H1 (cell line): Measurements from ENCODE around the gene RNF220. TPM values are rescaled to one million over a fixed set of nuclear protein-coding genes. Genes with fewer than 3 reads are reported as not detected.

Experiments
- CTCF ChIA-PET: fragments of 300-600 bp; sonication (Branson Sonifier 250); formaldehyde crosslinking; loops from one replicate; lab custom pipeline; 2021; ENCODE audit not compliant: partially characterized antibody; lab: Charles Lee
- POLR2A ChIA-PET: fragments of 300-600 bp; sonication (Branson Sonifier 250); formaldehyde crosslinking; loops from one replicate; lab custom pipeline; 2021; ENCODE audit warnings: inconsistent platforms; ENCODE audit not compliant: partially characterized antibody; lab: Charles Lee
- DNase-seq, 2 experiments: peaks; one replicate each; pipeline versions ENCODE4 v3.0.0 to v3.0.0-alpha.2; 2010 to 2022; ENCODE audit warnings: low spot score in 2 of 2, low read depth in 1 of 2, mixed read lengths in 1 of 2
- FAIRE-seq: peaks from 2 replicates; lab custom pipeline; 2011; peaks lifted over from hg19 to GRCh38; lab: Jason Lieb, UNC
- H2AFZ ChIP-seq: 2 replicates; pipeline ENCODE4 v1.8.1; 2012; ENCODE audit warnings: low read length, inconsistent platforms
- H2AK5ac ChIP-seq: 2 replicates; pipeline ENCODE4 v1.6.1; 2013; ENCODE audit warnings: low read depth, low read length
- H2BK120ac ChIP-seq: replicated peaks from 2 replicates; pipeline ENCODE3; 2013; ENCODE audit warnings: low read depth, low read length, inconsistent platforms
- H2BK12ac ChIP-seq: 2 replicates; pipeline ENCODE4 v1.6.1; 2013; ENCODE audit warnings: low read depth, low read length
- H2BK15ac ChIP-seq: 2 replicates; pipeline ENCODE4 v1.6.1; 2013; ENCODE audit warnings: low read length
- H2BK20ac ChIP-seq: 2 replicates; pipeline ENCODE4 v1.6.1; 2013; ENCODE audit warnings: low read length
- H2BK5ac ChIP-seq: 2 replicates; pipeline ENCODE4 v1.6.1; 2013; ENCODE audit warnings: low read depth, low read length
- H3K14ac ChIP-seq: 2 replicates; pipeline ENCODE4 v1.6.1; 2013; ENCODE audit warnings: inconsistent platforms; ENCODE audit not compliant: insufficient read length
- H3K18ac ChIP-seq: 2 replicates; pipeline ENCODE4 v1.6.1; 2013; ENCODE audit warnings: low read length; ENCODE audit errors: extremely low read depth
- H3K23ac ChIP-seq: 2 replicates; pipeline ENCODE4 v1.6.1; 2013; ENCODE audit warnings: inconsistent platforms; ENCODE audit not compliant: insufficient read length
- H3K23me2 ChIP-seq: 2 replicates; pipeline ENCODE4 v1.6.1; 2013; ENCODE audit warnings: low read depth, low read length
- H3K27ac ChIP-seq: 2 replicates; pipeline ENCODE4 v1.6.1; 2011; ENCODE audit warnings: low read depth, low read length, inconsistent platforms
- H3K27me3 ChIP-seq, 4 experiments: replicated peaks in 1 of 4; 1 replicate in 1 of 4; 2 replicates in 3 of 4; pipeline versions ENCODE4 v1.6.1 to v1.8.1; 2011 to 2013; ENCODE audit warnings: low read length in 3 of 4, mild to moderate bottlenecking in 3 of 4, inconsistent platforms in 2 of 4, mixed read lengths in 2 of 4, moderate library complexity in 1 of 4; ENCODE audit not compliant: control insufficient read depth in 3 of 4, insufficient read depth in 3 of 4; ENCODE audit errors: extremely low read depth in 1 of 4
- H3K36me3 ChIP-seq, 4 experiments: 2 replicates each; pipeline versions ENCODE4 v1.6.1 to v1.8.1; 2011 to 2013; ENCODE audit warnings: mild to moderate bottlenecking in 4 of 4, low read length in 3 of 4, moderate library complexity in 2 of 4, control low read depth in 1 of 4, inconsistent platforms in 1 of 4; ENCODE audit not compliant: insufficient read depth in 4 of 4, control insufficient read depth in 2 of 4
- H3K4ac ChIP-seq: replicated peaks from 2 replicates; pipeline ENCODE3; 2013; ENCODE audit warnings: low read length, low read depth, mixed read lengths, inconsistent platforms; ENCODE audit not compliant: insufficient read length
- H3K4me1 ChIP-seq, 4 experiments: replicated peaks in 1 of 4; 1 replicate in 1 of 4; 2 replicates in 3 of 4; pipeline versions ENCODE4 v1.6.1 to v1.8.1; 2011 to 2013; ENCODE audit warnings: low read length in 3 of 4, inconsistent platforms in 2 of 4, mixed read lengths in 1 of 4; ENCODE audit not compliant: insufficient read depth in 4 of 4, control insufficient read depth in 3 of 4
- H3K4me2 ChIP-seq, 2 experiments: 2 replicates each; pipeline versions ENCODE4 v1.6.1 to v1.8.1; 2011 to 2013; ENCODE audit warnings: low read depth in 2 of 2, low read length in 2 of 2, control low read depth in 1 of 2, inconsistent platforms in 1 of 2, mild to moderate bottlenecking in 1 of 2; ENCODE audit not compliant: insufficient read depth in 1 of 2
- H3K4me3 ChIP-seq, 4 experiments: fragments of 200-600, 300-600 bp in 1 of 4; sonication (generic), shearing (Covaris generic), sonication (Bioruptor Twin) in 1 of 4; 2 replicates each; pipeline versions ENCODE4 v1.5.1 to v1.8.1; 2011 to 2016; ENCODE audit warnings: low read length in 4 of 4, low read depth in 3 of 4, control low read depth in 2 of 4, inconsistent platforms in 2 of 4, mild to moderate bottlenecking in 2 of 4, mixed read lengths in 1 of 4, moderate library complexity in 1 of 4; ENCODE audit not compliant: insufficient read depth in 2 of 4; ENCODE audit errors: extremely low read depth in 1 of 4
- H3K56ac ChIP-seq: replicated peaks from 2 replicates; pipeline ENCODE3; 2013; ENCODE audit warnings: low read depth, mild to moderate bottlenecking, mixed read lengths, low read length, inconsistent platforms; ENCODE audit not compliant: insufficient read length
- H3K79me1 ChIP-seq: 2 replicates; pipeline ENCODE4 v1.6.1; 2013; ENCODE audit warnings: low read depth, low read length, control low read depth
- H3K79me2 ChIP-seq, 2 experiments: 2 replicates each; pipeline versions ENCODE4 v1.6.1 to v1.8.1; 2012 to 2013; ENCODE audit warnings: low read length in 2 of 2, mild to moderate bottlenecking in 2 of 2, inconsistent platforms in 1 of 2; ENCODE audit not compliant: insufficient read depth in 2 of 2, control insufficient read depth in 1 of 2
- H3K9ac ChIP-seq, 4 experiments: replicated peaks in 1 of 4; 1 replicate in 1 of 4; 2 replicates in 3 of 4; pipeline versions ENCODE4 v1.6.1 to v1.8.1; 2011 to 2013; ENCODE audit warnings: low read depth in 3 of 4, low read length in 3 of 4, control low read depth in 2 of 4, mild to moderate bottlenecking in 2 of 4, moderate library complexity in 2 of 4, inconsistent platforms in 1 of 4; ENCODE audit errors: extremely low read depth in 1 of 4
- H3K9me3 ChIP-seq, 2 experiments: 2 replicates each; pipeline versions ENCODE4 v1.6.1 to v1.8.1; 2012 to 2013; ENCODE audit warnings: mild to moderate bottlenecking in 2 of 2, moderate library complexity in 2 of 2, control low read depth in 1 of 2, inconsistent platforms in 1 of 2, low read depth in 1 of 2, low read length in 1 of 2, mixed read lengths in 1 of 2; ENCODE audit not compliant: insufficient read depth in 2 of 2
- H4K20me1 ChIP-seq, 2 experiments: replicated peaks in 1 of 2; 2 replicates each; pipeline versions ENCODE3 to v1.8.1; 2011 to 2013; ENCODE audit warnings: inconsistent platforms in 2 of 2, low read length in 2 of 2, mild to moderate bottlenecking in 1 of 2; ENCODE audit not compliant: insufficient read depth in 2 of 2, control insufficient read depth in 1 of 2
- H4K5ac ChIP-seq: 2 replicates; pipeline ENCODE4 v1.6.1; 2013; ENCODE audit warnings: low read length, low read depth, mixed read lengths, inconsistent platforms; ENCODE audit not compliant: insufficient read length
- H4K8ac ChIP-seq: 2 replicates; pipeline ENCODE4 v1.8.0; 2013; ENCODE audit warnings: mild to moderate bottlenecking, moderate library complexity, low read length, inconsistent platforms; ENCODE audit not compliant: insufficient read depth; ENCODE audit errors: extremely low read depth
- H4K91ac ChIP-seq: replicated peaks from 2 replicates; pipeline ENCODE3; 2013; ENCODE audit warnings: low read length, mixed read lengths, inconsistent platforms; ENCODE audit not compliant: insufficient read length
- BACH1 ChIP-seq: IDR thresholded peaks from 2 replicates; pipeline ENCODE4 v1.6.1; 2012; ENCODE audit warnings: low read length, improper control_type of control experiment
- HDAC2 ChIP-seq, 2 experiments: fragments of 300-600 bp in 1 of 2; sonication (generic) in 1 of 2; IDR thresholded peaks; 2 replicates each; pipeline ENCODE4 v1.6.1; 2011 to 2012; ENCODE audit warnings: low read depth in 2 of 2, low read length in 2 of 2, mild to moderate bottlenecking in 2 of 2, moderate library complexity in 2 of 2, borderline replicate concordance in 1 of 2, inconsistent platforms in 1 of 2
- JUND ChIP-seq: IDR thresholded peaks from 2 replicates; pipeline ENCODE4 v1.6.1; 2011; ENCODE audit warnings: mild to moderate bottlenecking, improper control_type of control experiment, low read length
- KDM1A ChIP-seq: fragments of 200-600, 300-600 bp; sonication (generic); IDR thresholded peaks from 2 replicates; pipeline ENCODE4 v1.7.1; 2016; ENCODE audit warnings: mild to moderate bottlenecking, low read length, borderline replicate concordance
- KDM4A ChIP-seq: IDR thresholded peaks from one replicate; pipeline ENCODE4 v1.7.1; 2012; ENCODE audit warnings: low read depth, mild to moderate bottlenecking, moderate library complexity, low read length, inconsistent platforms; ENCODE audit not compliant: severe bottlenecking
- MAX ChIP-seq: IDR thresholded peaks from 2 replicates; pipeline ENCODE4 v1.6.1; 2012; ENCODE audit warnings: inconsistent platforms
- SIN3A ChIP-seq, 2 experiments: IDR thresholded peaks in 1 of 2; conservative IDR thresholded peaks in 1 of 2; 2 replicates each; pipeline ENCODE4 v1.6.1; 2011 to 2012; ENCODE audit warnings: low read length in 2 of 2, improper control_type of control experiment in 1 of 2, low read depth in 1 of 2, mild to moderate bottlenecking in 1 of 2
- TCF12 ChIP-seq: IDR thresholded peaks from 2 replicates; pipeline ENCODE4 v1.6.1; 2011; ENCODE audit warnings: low read depth, mild to moderate bottlenecking, low read length
- TEAD4 ChIP-seq: IDR thresholded peaks from 2 replicates; pipeline ENCODE4 v1.6.1; 2012; ENCODE audit warnings: low read depth, low read length, inconsistent platforms, mixed read lengths
- WGBS, 2 experiments: shearing (Covaris generic) in 1 of 2; methylation state at CpG; one replicate each; pipeline versions ENCODE4 v1.1.6 to v1.1.7; 2013 to 2015; ENCODE audit warnings: low lambda C conversion rate in 2 of 2, mixed read lengths in 2 of 2, inconsistent platforms in 1 of 2, low coverage in 1 of 2, missing lambda C conversion rate in 1 of 2; ENCODE audit not compliant: insufficient replicate concordance in 2 of 2, insufficient coverage in 1 of 2, insufficient read length in 1 of 2; ENCODE audit errors: extremely low coverage in 1 of 2, missing lambda C conversion rate in 1 of 2; 5-methylcytosine and 5-hydroxymethylcytosine counted together
- polyA plus RNA-seq, 7 experiments: library from polyadenylated mRNA; depleted of rRNA in 3 of 7; stranded (reverse) in 5 of 7; unstranded in 2 of 7; fragments of >200 nt in 5 of 7; fragments of 200-250 nt in 2 of 7; gene quantifications; 1 replicate in 5 of 7; 2 replicates in 1 of 7; 4 replicates in 1 of 7; pipeline versions ENCODE4 v1.2.1 to v1.2.3, GENCODE V29; 2011 to 2013; ENCODE audit warnings: missing spikeins in 2 of 7, mixed read lengths in 2 of 7
- total RNA-seq: library from RNA; stranded (reverse); fragmentation: NEBNext Ultra II Directional; extraction: Animal tissue kit (Norgen Biotek cat#: 25700); gene quantifications from 2 replicates; pipeline ENCODE4 v1.2.1, GENCODE V29; 2021

RNF220 gene
- total and polyA plus RNA-seq, 2 of the 8 experiments (the other 6 are each of a cell fraction or from before 2014, with no cell fraction given), result 123 to 160 TPM

- H3K4ac ChIP-seq, result no peak overlapping the region
- peaks cover 0 to 17% (median 11%) of the 10 kb centered on the region in 4 experiments; a peak in 5 of 7 replicates for H3K27me3 ChIP-seq
- peak overlapping the region; percentile 56 to 59 for H3K4me2 ChIP-seq
- TF ChIP-seq KDM1A (0 out of 2 replicates have a peak, but pooled peaks have one; percentile 18), MAX (0 out of 2 replicates have a peak, but pooled peaks have one; percentile 30), JUND (0 out of 2 replicates have a peak, but pooled peaks have one; percentile 23), HDAC2 (IDR thresholded peaks at IDR 0.05; ENCODE audit: borderline replicate concordance in 1 of 2, low read depth in 2 of 2, low read length in 2 of 2) (peak in 1 of 2 experiments; percentile 21; a peak in 1 of 4 replicates), KDM4A (peak; percentile 31), TEAD4 (no peak), TCF12 (peak; percentile 53; the same call in 1 of the 2 replicates), SIN3A (conservative IDR thresholded peaks at IDR 0.05 in 1 of 2, IDR thresholded peaks at IDR 0.05 in 1 of 2; ENCODE audit: low read depth in 1 of 2, low read length in 2 of 2) (peak in 1 of 2 experiments; percentile 40; a peak in 1 of 4 replicates), BACH1 (no peak)
- TF ChIP-seq, all 59 proteins: peak for 7
- Histone ChIP-seq H3K9me3 (no peaks in the 10 kb centered on the region), H3K36me3 (no peaks in the 10 kb centered on the region), H4K20me1 (no peaks in the 10 kb centered on the region), H3K4me1 (peaks cover 21 to 50% (median 40%) of the 10 kb centered on the region in 4 experiments), H2BK120ac (no peak overlapping the region), H3K14ac (no peak overlapping the region), H2AFZ (no peak overlapping the region), H2BK15ac (no peak overlapping the region), H3K4me3 (peak overlapping the region in 3 of 4 experiments; percentile 11 to 45 (median 19); a peak in 4 of 8 replicates), H3K18ac (peak overlapping the region; percentile 85; the same call in 1 of the 2 replicates), H3K79me1 (no peaks in the 10 kb centered on the region; the same call in 1 of the 2 replicates), H2AK5ac (no peak overlapping the region), H4K5ac (peak overlapping the region; percentile 11), H3K79me2 (peaks cover 0 to 5% of the 10 kb centered on the region in 2 experiments; a peak in 2 of 4 replicates), H3K27ac (peak overlapping the region; percentile 23; the same call in 1 of the 2 replicates), H3K9ac (no peak overlapping the region; a peak in 2 of 7 replicates), H3K23ac (no peak overlapping the region), H2BK20ac (peak overlapping the region; percentile 44; the same call in 1 of the 2 replicates), H2BK5ac (peak overlapping the region; percentile 60; the same call in 1 of the 2 replicates), H4K8ac (no peak overlapping the region), H2BK12ac (peak overlapping the region; percentile 98; the same call in 1 of the 2 replicates), H4K91ac (peak overlapping the region; percentile 12), H3K23me2 (no peaks in the 10 kb centered on the region; the same call in 1 of the 2 replicates), H3K56ac (no peak overlapping the region)
- POLR2A ChIA-PET, result interaction anchor here (1.0 to 1.5 kb wide), 3 partner anchors 17 to 103 kb away, joined by 3 to 4 read pairs (median 3); partner anchors contain the start of gene RNF220
- DNase-seq, result no peak
- no peak for FAIRE-seq
- WGBS, 2 experiments, result 35% methylated on average over 23 of the region's 26 CpGs; no CpG with 5 or more reads in 1 of the 2 experiments
- CTCF ChIA-PET, result interaction anchor here (0.6 to 2.4 kb wide), 6 partner anchors 14 to 72 kb away, joined by 3 to 7 read pairs (median 5); no protein-coding TSS in a partner anchor
Measured at GRCh38 chr1:44507490-44508396, 102.7 kb downstream of the RNF220 start.
